GM12875 (cell line): ENCODE results near the gene MN1.

ENCODE experiments used
- H3K4me3 ChIP-seq: one replicate; pipeline ENCODE4 v1.5.1; 2011; ENCODE audit warnings: low read depth, low read length, control low read depth
- TF ChIP-seq, protein P1 (sequence below): IDR thresholded peaks from 2 replicates; pipeline ENCODE4 v1.5.1; 2011; ENCODE audit warnings: low read depth, mild to moderate bottlenecking, control low read depth, inconsistent platforms, low read length, moderate library complexity, borderline replicate concordance; ENCODE audit not compliant: insufficient read depth

Gene MN1

DNA sequence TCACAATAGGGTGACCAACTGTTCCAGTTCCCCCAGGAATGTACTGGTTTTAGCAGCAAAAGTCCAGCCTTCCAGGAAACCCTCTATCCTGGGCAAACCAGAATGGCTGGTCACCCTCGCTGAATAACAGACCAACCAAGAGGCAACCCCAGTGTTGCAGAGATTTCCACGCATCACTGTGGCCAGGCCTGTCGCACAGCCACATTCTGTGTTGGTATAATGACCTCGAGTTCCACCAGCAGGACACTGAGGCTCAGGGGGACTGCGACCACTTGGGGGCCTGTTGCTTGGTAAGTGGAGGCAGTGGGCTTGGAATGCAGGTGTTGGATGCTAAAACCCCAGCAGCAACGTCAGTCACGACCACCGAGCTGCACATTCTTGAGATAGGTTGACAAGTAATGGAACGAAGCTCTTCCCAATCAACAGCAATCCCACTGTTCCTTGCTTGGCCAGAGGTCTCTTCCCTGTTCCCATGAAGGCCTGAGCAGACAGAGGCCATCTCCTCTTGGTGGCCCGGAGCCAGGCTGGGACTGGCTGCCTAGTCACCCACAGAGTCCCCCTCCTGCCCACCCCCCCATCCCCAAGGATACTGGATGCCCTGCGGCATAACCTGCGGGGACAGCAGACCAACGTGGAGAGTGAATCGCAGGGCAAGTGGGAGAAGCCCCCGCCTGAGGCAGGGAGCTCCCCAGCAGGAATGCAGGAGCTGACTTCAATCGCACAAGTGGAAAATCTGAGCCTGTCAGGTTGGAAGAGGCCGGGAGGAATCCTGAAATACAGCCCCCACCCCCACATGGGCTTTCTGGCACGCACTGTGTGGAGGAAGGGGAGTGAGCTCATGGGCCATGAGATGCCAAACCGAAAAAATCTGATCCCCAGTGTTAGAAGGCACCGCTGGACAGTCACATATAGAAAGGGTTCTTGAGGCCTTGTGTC, 43.4 kb upstream of the MN1 start:
- TF ChIP-seq, protein P1, sequence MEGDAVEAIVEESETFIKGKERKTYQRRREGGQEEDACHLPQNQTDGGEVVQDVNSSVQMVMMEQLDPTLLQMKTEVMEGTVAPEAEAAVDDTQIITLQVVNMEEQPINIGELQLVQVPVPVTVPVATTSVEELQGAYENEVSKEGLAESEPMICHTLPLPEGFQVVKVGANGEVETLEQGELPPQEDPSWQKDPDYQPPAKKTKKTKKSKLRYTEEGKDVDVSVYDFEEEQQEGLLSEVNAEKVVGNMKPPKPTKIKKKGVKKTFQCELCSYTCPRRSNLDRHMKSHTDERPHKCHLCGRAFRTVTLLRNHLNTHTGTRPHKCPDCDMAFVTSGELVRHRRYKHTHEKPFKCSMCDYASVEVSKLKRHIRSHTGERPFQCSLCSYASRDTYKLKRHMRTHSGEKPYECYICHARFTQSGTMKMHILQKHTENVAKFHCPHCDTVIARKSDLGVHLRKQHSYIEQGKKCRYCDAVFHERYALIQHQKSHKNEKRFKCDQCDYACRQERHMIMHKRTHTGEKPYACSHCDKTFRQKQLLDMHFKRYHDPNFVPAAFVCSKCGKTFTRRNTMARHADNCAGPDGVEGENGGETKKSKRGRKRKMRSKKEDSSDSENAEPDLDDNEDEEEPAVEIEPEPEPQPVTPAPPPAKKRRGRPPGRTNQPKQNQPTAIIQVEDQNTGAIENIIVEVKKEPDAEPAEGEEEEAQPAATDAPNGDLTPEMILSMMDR: no peak
- no peak overlapping the region for H3K4me3 ChIP-seq

DNA sequence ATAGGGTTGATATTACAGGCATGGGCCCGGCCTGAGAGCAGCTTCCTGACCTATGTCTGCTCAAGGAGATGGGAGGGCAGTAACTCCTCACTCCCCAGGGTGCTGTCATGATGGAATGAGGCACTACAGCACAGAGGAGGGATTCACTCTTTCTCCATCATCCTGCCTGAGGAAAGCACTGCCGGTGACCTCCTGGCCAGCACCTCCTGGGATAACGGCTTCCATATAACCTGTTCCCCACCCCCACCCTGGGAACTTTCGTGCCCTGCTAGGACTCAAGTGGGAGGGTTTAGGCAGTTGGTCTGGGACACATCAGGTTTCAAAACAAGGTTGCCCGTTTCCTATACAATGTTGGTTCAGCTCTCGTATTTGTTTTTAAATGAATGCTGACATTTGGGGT, 42.7 kb upstream of the MN1 start:
- TF ChIP-seq, protein P1: no peak
- H3K4me3 ChIP-seq: no peak overlapping the region

DNA sequence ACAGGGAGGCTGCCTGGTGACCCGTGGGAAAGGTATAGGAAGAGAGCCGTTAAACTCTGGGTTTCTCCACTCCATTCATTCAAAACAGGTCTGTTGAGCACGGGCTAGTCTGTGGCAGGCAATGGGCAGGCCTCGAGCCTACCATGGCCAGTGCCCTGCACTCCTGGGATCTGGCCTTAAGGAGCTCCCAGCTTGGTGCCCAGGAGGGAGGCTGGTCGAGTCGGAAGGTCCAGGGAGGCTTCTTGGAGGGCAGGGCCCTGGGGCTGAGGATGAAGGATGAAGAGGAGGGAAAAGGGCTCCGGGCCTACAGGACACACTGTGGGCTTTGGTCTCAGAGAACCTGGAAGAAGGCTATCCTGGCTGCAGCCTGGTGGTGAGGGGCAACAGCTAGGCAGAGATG, 41.9 kb upstream of the MN1 start:
- H3K4me3 ChIP-seq: no peak overlapping the region
- TF ChIP-seq, protein P1: no peak

DNA sequence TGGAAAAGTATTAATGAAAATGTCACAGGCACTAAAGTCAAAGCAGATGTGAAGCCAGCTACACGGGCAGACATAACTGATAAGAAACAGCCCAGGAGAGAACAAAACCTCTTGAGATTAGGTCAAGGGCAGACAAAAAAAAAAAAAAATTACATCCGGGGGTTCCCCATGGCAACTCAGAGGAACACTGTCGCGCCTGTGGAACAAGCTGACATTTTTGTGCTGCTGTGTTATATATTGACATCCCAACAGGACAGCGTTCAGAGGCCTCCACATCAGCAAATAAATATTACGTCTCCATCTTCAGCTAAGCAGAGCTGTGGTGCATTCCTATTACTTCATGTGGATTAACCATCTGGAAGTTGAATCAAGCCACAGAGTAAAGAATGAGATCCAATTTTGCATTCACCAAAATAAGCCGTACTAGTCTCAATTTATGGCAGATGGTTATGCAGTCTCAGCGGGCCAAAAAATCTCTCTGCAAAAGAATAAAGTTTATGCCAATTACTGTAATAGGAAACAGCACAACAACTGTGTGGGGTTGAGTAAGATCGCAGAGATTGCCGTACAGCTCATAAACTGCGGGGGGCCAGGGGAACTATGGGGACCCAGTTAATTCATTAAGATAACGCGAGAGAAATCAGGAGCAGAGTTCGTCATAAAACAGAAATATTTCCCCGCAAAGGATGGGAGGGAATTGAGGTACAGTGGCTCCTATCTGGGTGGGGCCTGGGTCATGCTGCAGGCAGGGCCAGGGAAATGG, 41.3 kb upstream of the MN1 start:
- H3K4me3 ChIP-seq: no peak overlapping the region
- TF ChIP-seq, protein P1: no peak

DNA sequence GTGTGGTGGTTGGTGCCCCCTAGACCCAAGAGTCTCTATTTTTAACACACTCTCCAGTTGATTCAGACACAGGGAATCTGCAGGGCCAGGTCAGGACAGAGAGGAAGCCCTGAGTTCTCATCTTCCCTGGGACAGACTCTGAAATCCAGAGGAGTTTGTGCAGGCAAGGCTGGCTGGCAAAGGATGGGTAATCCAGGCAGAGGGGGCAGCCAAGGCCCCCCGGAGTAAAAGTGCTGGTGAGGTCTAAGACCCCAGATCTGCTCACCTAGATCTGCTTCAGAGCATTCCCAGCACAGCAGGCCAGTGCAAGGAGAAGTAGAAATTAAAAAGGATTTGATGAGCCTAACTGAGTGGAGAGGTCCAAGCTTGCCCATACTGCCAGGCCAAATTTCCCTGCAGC, 40.6 kb upstream of the MN1 start:
- TF ChIP-seq, protein P1: no peak
- no peak overlapping the region for H3K4me3 ChIP-seq

DNA sequence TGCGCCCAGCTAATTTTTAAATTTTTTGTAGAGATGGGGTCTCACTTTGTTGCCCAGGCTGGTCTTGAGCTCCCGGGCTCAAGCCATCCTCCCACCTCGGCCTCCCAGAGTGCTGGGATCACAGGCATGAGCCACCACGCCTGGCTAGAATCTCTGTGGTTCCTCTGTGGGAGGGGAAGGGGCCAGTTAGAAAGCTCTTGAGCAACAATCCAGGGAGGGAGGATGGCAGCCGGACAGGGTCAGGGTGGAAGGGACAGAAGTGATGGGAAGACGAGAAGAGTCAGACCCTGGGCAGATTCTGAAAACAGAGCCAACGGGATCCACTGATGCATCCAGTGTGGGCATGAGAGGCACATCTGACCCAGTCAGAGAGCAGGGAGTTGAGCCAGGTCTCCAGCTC, 38.9 kb upstream of the MN1 start:
- TF ChIP-seq, protein P1: no peak
- no peak overlapping the region for H3K4me3 ChIP-seq

DNA sequence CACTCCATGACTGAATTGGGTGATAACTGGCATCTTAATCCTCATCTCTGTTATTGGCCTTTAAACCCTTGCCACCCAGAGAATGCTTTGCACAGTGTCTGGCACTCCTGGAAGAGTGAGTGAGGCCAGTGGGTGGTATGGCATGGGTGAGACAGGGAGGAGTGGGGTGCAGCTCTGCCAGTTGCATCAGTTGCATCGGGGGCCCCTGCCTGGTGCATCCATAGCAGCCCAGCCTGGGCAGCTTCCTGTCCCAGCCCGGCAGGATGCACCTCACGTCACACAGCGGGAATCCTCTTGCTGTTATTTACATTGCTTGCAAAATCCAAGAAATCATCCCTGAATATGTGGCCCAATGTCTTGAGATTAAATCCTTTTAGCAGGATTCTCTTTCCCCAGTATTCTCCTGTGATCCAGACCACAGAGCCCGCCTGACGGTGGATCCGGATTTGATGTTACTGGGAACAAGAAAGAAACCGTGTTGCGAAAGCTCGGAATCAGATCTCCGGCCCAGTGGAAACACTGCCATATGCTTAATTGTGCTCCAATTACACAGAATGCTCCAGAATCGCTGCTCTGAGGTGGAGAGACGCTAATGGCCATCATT, 37.6 kb upstream of the MN1 start:
- H3K4me3 ChIP-seq: no peak overlapping the region
- TF ChIP-seq, protein P1: no peak
